Panc1 (cell line): ENCODE results near the gene DRGX. TPM values are rescaled to one million over a fixed set of nuclear protein-coding genes. Genes with fewer than 3 reads are reported as not detected.

ENCODE experiments used
- ATAC-seq: fragments of 200-7000 bp; cut with Tn5 transposase; 2 replicates; pipeline ENCODE4 v1.9.1; 2020; ENCODE audit warnings: mild to moderate bottlenecking, moderate library complexity
- BruUV-seq: library from RNA; stranded (reverse); fragments of 400-500 nt; replicated peaks from 2 replicates; lab custom pipeline; 2021; lab: Mats Ljungman, UMichigan
- CTCF ChIA-PET: fragments of 300-600 bp; sonication (Branson Sonifier 250); formaldehyde crosslinking; loops from one replicate; lab custom pipeline; 2022; ENCODE audit warnings: antibody characterized with exemption; lab: Charles Lee
- POLR2A ChIA-PET: fragments of 300-600 bp; sonication (Branson Sonifier 250); formaldehyde crosslinking; loops from one replicate; lab custom pipeline; 2022; ENCODE audit warnings: antibody characterized with exemption; lab: Charles Lee
- DNase-seq: peaks from one replicate; pipeline ENCODE4 v3.0.0-alpha.2; 2010; ENCODE audit warnings: low read depth, low spot score
- H3K27ac ChIP-seq: 2 replicates; pipeline ENCODE4 v1.5.1; 2011; ENCODE audit warnings: mild to moderate bottlenecking, low read length, inconsistent platforms
- H3K27me3 ChIP-seq: fragments of 200-500 bp; sonication (Bioruptor generic); 2 replicates; pipeline ENCODE4 v1.6.0; 2014; ENCODE audit warnings: low read length, inconsistent platforms; ENCODE audit not compliant: control insufficient read depth, insufficient read depth
- H3K36me3 ChIP-seq: fragments of 200-500 bp; sonication (Bioruptor generic); 2 replicates; pipeline ENCODE4 v1.5.1; 2014; ENCODE audit warnings: inconsistent platforms, mild to moderate bottlenecking, low read length, moderate library complexity; ENCODE audit not compliant: control insufficient read depth, insufficient read depth
- H3K4me1 ChIP-seq: 2 replicates; pipeline ENCODE4 v1.5.1; 2011; ENCODE audit warnings: inconsistent platforms, mild to moderate bottlenecking, low read length, moderate library complexity; ENCODE audit not compliant: control insufficient read depth, insufficient read depth
- H3K4me3 ChIP-seq, 2 experiments: 2 replicates each; pipeline ENCODE4 v1.5.1; 2011 to 2012; ENCODE audit warnings: low read depth in 2 of 2, low read length in 2 of 2, mild to moderate bottlenecking in 2 of 2, inconsistent platforms in 1 of 2, moderate library complexity in 1 of 2
- H3K9me3 ChIP-seq: fragments of 200-500 bp; sonication (Bioruptor generic); 2 replicates; pipeline ENCODE4 v1.5.1; 2014; ENCODE audit warnings: low read depth, mild to moderate bottlenecking, inconsistent platforms, low read length, moderate library complexity; ENCODE audit not compliant: control insufficient read depth, insufficient read depth
- POLR2AphosphoS5 ChIP-seq: IDR thresholded peaks from 2 replicates; pipeline ENCODE4 v1.6.1; 2012; ENCODE audit warnings: mild to moderate bottlenecking, low read depth, low read length, moderate library complexity
- SIN3A ChIP-seq: IDR thresholded peaks from 2 replicates; pipeline ENCODE4 v1.6.1; 2012; ENCODE audit warnings: low read depth, mild to moderate bottlenecking, low read length, moderate library complexity, borderline replicate concordance; ENCODE audit not compliant: insufficient read depth
- TCF7L2 ChIP-seq: IDR thresholded peaks from 2 replicates; pipeline ENCODE4 v1.6.1; 2011; ENCODE audit warnings: mild to moderate bottlenecking, low read depth, low read length, inconsistent platforms
- in situ Hi-C: cut with HindIII; loops from 2 replicates; pipeline ENCODE4 v1.10.0; 2016; ENCODE audit warnings: low sequenced_read_pairs, low pct_unique_long_range_greater_than_20kb
- intact Hi-C: fragments of 100-400 bp; cut with micrococcal nuclease; formaldehyde crosslinking; loops from one replicate; pipeline ENCODE4 v1.10.0; 2022; ENCODE audit not compliant: unreplicated experiment
- total RNA-seq: library from RNA; stranded (reverse); gene quantifications from one replicate; pipeline ENCODE4 v1.2.1, GENCODE V29; 2021; ENCODE audit not compliant: unreplicated experiment
- TF ChIP-seq, protein P1 (sequence below): fragments of 450-650 bp; IDR thresholded peaks from 2 replicates; pipeline ENCODE4 v1.5.1; 2017; ENCODE audit warnings: mild to moderate bottlenecking
- TF ChIP-seq, protein P2 (sequence below), 2 experiments: IDR thresholded peaks; 2 replicates each; pipeline ENCODE4 v1.6.1; 2011 to 2012; ENCODE audit warnings: low read depth in 2 of 2, control low read depth in 1 of 2, low read length in 1 of 2, mild to moderate bottlenecking in 1 of 2, moderate library complexity in 1 of 2; ENCODE audit not compliant: insufficient read depth in 1 of 2

DRGX gene
- total RNA-seq, 1 experiment from 2014 or later, result 0.15 TPM

- TF ChIP-seq, protein P1, sequence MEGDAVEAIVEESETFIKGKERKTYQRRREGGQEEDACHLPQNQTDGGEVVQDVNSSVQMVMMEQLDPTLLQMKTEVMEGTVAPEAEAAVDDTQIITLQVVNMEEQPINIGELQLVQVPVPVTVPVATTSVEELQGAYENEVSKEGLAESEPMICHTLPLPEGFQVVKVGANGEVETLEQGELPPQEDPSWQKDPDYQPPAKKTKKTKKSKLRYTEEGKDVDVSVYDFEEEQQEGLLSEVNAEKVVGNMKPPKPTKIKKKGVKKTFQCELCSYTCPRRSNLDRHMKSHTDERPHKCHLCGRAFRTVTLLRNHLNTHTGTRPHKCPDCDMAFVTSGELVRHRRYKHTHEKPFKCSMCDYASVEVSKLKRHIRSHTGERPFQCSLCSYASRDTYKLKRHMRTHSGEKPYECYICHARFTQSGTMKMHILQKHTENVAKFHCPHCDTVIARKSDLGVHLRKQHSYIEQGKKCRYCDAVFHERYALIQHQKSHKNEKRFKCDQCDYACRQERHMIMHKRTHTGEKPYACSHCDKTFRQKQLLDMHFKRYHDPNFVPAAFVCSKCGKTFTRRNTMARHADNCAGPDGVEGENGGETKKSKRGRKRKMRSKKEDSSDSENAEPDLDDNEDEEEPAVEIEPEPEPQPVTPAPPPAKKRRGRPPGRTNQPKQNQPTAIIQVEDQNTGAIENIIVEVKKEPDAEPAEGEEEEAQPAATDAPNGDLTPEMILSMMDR, result no peak
- no peak for TF ChIP-seq TCF7L2
- TF ChIP-seq, protein P2, sequence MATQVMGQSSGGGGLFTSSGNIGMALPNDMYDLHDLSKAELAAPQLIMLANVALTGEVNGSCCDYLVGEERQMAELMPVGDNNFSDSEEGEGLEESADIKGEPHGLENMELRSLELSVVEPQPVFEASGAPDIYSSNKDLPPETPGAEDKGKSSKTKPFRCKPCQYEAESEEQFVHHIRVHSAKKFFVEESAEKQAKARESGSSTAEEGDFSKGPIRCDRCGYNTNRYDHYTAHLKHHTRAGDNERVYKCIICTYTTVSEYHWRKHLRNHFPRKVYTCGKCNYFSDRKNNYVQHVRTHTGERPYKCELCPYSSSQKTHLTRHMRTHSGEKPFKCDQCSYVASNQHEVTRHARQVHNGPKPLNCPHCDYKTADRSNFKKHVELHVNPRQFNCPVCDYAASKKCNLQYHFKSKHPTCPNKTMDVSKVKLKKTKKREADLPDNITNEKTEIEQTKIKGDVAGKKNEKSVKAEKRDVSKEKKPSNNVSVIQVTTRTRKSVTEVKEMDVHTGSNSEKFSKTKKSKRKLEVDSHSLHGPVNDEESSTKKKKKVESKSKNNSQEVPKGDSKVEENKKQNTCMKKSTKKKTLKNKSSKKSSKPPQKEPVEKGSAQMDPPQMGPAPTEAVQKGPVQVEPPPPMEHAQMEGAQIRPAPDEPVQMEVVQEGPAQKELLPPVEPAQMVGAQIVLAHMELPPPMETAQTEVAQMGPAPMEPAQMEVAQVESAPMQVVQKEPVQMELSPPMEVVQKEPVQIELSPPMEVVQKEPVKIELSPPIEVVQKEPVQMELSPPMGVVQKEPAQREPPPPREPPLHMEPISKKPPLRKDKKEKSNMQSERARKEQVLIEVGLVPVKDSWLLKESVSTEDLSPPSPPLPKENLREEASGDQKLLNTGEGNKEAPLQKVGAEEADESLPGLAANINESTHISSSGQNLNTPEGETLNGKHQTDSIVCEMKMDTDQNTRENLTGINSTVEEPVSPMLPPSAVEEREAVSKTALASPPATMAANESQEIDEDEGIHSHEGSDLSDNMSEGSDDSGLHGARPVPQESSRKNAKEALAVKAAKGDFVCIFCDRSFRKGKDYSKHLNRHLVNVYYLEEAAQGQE (IDR thresholded peaks at IDR 0.05; ENCODE audit: insufficient read depth in 1 of 2, low read depth in 2 of 2, low read length in 1 of 2), result no peak
- no peak for TF ChIP-seq SIN3A
- no peak for TF ChIP-seq POLR2AphosphoS5
- Histone ChIP-seq H3K27me3 (no peaks in the 10 kb centered on the region), H3K36me3 (no peaks in the 10 kb centered on the region), H3K4me3 (no peak overlapping the region), H3K9me3 (no peaks in the 10 kb centered on the region), H3K27ac (no peak overlapping the region), H3K4me1 (no peaks in the 10 kb centered on the region)
- no TSS peak for BruUV-seq
- CTCF ChIA-PET, result no interaction called here
- in situ Hi-C loops (no loop called here), intact Hi-C loops (no loop called here)
- no peak for ATAC-seq
- DNase-seq, result no peak
- POLR2A ChIA-PET, result no interaction called here
These were observed 45.8 kb downstream of the DRGX start for GRCh38 chr10:49350138-49350537.

DNA sequence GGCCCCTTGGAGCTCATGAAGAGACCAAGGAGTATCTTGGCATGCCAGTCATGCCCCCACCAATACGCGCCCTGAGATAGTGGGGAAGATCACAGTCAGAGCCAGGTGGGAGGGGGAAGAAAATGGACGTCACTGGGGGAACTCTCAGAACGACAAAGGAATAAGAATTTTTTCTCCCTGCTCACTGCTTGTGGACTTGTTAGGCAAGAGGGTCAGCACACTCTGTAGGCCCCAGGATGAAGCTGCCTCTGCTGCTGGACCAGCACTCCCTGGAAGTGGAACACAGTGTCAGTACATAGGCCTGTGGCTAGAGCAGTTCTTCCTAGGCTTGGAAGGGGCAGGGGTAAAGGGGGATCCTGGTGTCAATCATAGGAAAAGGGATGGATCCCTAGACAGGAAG, 46.5 kb downstream of the DRGX start:
- BruUV-seq, result no TSS peak
- TF ChIP-seq POLR2AphosphoS5 (no peak), SIN3A (no peak), TCF7L2 (no peak)
- TF ChIP-seq, protein P1, result no peak
- TF ChIP-seq, protein P2 (IDR thresholded peaks at IDR 0.05; ENCODE audit: insufficient read depth in 1 of 2, low read depth in 2 of 2, low read length in 1 of 2), result no peak
- no peak overlapping the region for H3K4me3 ChIP-seq
- H3K36me3 ChIP-seq, result no peaks in the 10 kb centered on the region
- H3K9me3 ChIP-seq, result no peaks in the 10 kb centered on the region
- in situ Hi-C loops, result no loop called here
- no peaks in the 10 kb centered on the region for H3K4me1 ChIP-seq
- no peak for DNase-seq
- ATAC-seq, result no peak
- ChIA-PET CTCF (no interaction called here), POLR2A (no interaction called here)
- no peaks in the 10 kb centered on the region for H3K27me3 ChIP-seq
- H3K27ac ChIP-seq, result no peak overlapping the region
- intact Hi-C loops, result no loop called here
